ENCODE measurements around the gene PCK2. TPM values are rescaled to one million over a fixed set of nuclear protein-coding genes. Genes with fewer than 3 reads are reported as not detected.

The PCK2 gene
- total and polyA plus RNA-seq, 2 of the 8 experiments (the other 6 are each of a cell fraction or from before 2014, with no cell fraction given), result 81.9 to 115 TPM

DNA sequence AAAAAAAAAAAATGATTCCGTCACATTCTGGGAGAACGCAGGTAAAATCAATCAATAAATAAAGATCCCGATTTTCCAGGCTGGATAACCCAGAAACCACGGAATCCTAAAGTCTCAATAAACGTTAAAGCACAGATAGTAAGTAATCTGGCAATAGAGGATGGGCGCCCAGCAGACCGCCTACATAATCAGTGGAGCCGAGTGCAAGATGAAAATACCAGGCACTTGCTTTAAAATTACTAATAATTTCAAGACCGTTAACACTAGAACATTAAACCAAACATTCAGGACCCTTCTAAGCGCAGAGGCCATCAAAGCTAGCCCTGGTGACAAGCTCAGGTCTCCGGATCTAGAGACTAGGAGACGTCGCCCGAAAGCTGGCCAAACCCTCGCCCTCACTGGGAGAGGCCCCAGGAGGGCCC lies 19.3 kb downstream of the PCK2 start:
- Histone ChIP-seq H4K91ac (replicated peaks; ENCODE audit: insufficient read length, low read length) (no peak overlapping the region), H3K27me3 (replicated peaks in 1 of 4; ENCODE audit: control insufficient read depth in 3 of 4, extremely low read depth in 1 of 4, insufficient read depth in 3 of 4, low read length in 3 of 4) (no peaks in the 10 kb centered on the region), H3K4ac (replicated peaks; ENCODE audit: insufficient read length, low read depth, low read length) (no peak overlapping the region), H3K36me3 (ENCODE audit: control insufficient read depth in 2 of 4, insufficient read depth in 4 of 4, low read length in 3 of 4) (peaks cover 5 to 12% (median 9%) of the 10 kb centered on the region in 4 experiments; a peak in 6 of 8 replicates), H2BK5ac (ENCODE audit: low read depth, low read length) (peak overlapping the region; percentile 100; the same call in 1 of the 2 replicates), H4K8ac (ENCODE audit: extremely low read depth, insufficient read depth, low read length) (no peak overlapping the region; the same call in 1 of the 2 replicates), H3K23ac (ENCODE audit: insufficient read length) (no peak overlapping the region), H2BK15ac (ENCODE audit: low read length) (no peak overlapping the region), H3K23me2 (ENCODE audit: low read depth, low read length) (peaks cover 7% of the 10 kb centered on the region), H3K4me1 (replicated peaks in 1 of 4; ENCODE audit: control insufficient read depth in 3 of 4, insufficient read depth in 4 of 4, low read length in 3 of 4) (peaks cover 0 to 4% (median 2%) of the 10 kb centered on the region in 4 experiments; a peak in 5 of 7 replicates), H4K5ac (ENCODE audit: insufficient read length, low read depth, low read length) (peak overlapping the region; percentile 28), H3K4me2 (ENCODE audit: insufficient read depth in 1 of 2, low read depth in 2 of 2, low read length in 2 of 2) (peak overlapping the region; percentile 85 to 91), H3K9me3 (ENCODE audit: insufficient read depth in 2 of 2, low read depth in 1 of 2, low read length in 1 of 2) (no peaks in the 10 kb centered on the region), H3K4me3 (ENCODE audit: extremely low read depth in 1 of 4, insufficient read depth in 2 of 4, low read depth in 3 of 4, low read length in 4 of 4) (peak overlapping the region; percentile 68 to 89 (median 76)), H2AK5ac (ENCODE audit: low read depth, low read length) (no peak overlapping the region), H3K27ac (ENCODE audit: low read depth, low read length) (no peak overlapping the region), H3K9ac (replicated peaks in 1 of 4; ENCODE audit: extremely low read depth in 1 of 4, low read depth in 3 of 4, low read length in 3 of 4) (peak overlapping the region in 3 of 4 experiments; percentile 9 to 49 (median 24); a peak in 5 of 7 replicates), H3K79me2 (ENCODE audit: control insufficient read depth in 1 of 2, insufficient read depth in 2 of 2, low read length in 2 of 2) (peaks cover 0 to 10% of the 10 kb centered on the region in 2 experiments; a peak in 2 of 4 replicates), H2BK20ac (ENCODE audit: low read length) (no peak overlapping the region), H3K14ac (ENCODE audit: insufficient read length) (peak overlapping the region; percentile 8), H4K20me1 (replicated peaks in 1 of 2; ENCODE audit: control insufficient read depth in 1 of 2, insufficient read depth in 2 of 2, low read length in 2 of 2) (no peaks in the 10 kb centered on the region), H3K18ac (ENCODE audit: extremely low read depth, low read length) (peak overlapping the region; percentile 65; the same call in 1 of the 2 replicates), H2AFZ (ENCODE audit: low read length) (0 out of 2 replicates have a peak overlapping the region, but pooled peaks have one; percentile 12), H2BK12ac (ENCODE audit: low read depth, low read length) (no peak overlapping the region), H3K79me1 (ENCODE audit: low read depth, low read length) (peaks cover 5% of the 10 kb centered on the region; the same call in 1 of the 2 replicates), H2BK120ac (replicated peaks; ENCODE audit: low read depth, low read length) (no peak overlapping the region), H3K56ac (replicated peaks; ENCODE audit: insufficient read length, low read depth, low read length) (no peak overlapping the region)
- FAIRE-seq, result no peak
- ChIA-PET CTCF (ENCODE audit: partially characterized antibody) (interaction anchor here (0.6 to 2.7 kb wide), 12 partner anchors 14 to 322 kb away, joined by 3 to 20 read pairs (median 4); partner anchors contain the start of genes IRF9, PCK2 and PSME2), POLR2A (ENCODE audit: partially characterized antibody) (interaction anchor here (1.0 to 7.1 kb wide), 14 partner anchors 10 to 125 kb away, joined by 3 to 125 read pairs (median 5); partner anchors contain the start of genes DHRS4L2, EMC9, FITM1 and IPO4)
- DNase-seq (ENCODE audit: low read depth in 1 of 2, low spot score in 2 of 2), result no peak
- WGBS, 2 experiments (ENCODE audit: extremely low coverage in 1 of 2, insufficient coverage in 1 of 2, insufficient read length in 1 of 2, insufficient replicate concordance in 2 of 2, low coverage in 1 of 2, low lambda C conversion rate in 2 of 2, missing lambda C conversion rate in 1 of 2), result 16% methylated on average over 15 of the region's 15 CpGs; no CpG with 5 or more reads in 1 of the 2 experiments
- TF ChIP-seq JUN (IDR thresholded peaks at IDR 0.05; ENCODE audit: low read depth, low read length) (no peak), TCF12 (IDR thresholded peaks at IDR 0.05; ENCODE audit: low read depth, low read length) (no peak), HDAC2 (IDR thresholded peaks at IDR 0.05; ENCODE audit: borderline replicate concordance in 1 of 2, low read depth in 2 of 2, low read length in 2 of 2) (no peak), TAF1 (IDR thresholded peaks at IDR 0.05; ENCODE audit: low read depth, low read length) (no peak), SIN3A (conservative IDR thresholded peaks at IDR 0.05 in 1 of 2, IDR thresholded peaks at IDR 0.05 in 1 of 2; ENCODE audit: low read depth in 1 of 2, low read length in 2 of 2) (no peak), JUND (IDR thresholded peaks at IDR 0.05; ENCODE audit: low read length) (no peak), NANOG (IDR thresholded peaks at IDR 0.05; ENCODE audit: insufficient read depth, low read depth, low read length, poor library complexity, severe bottlenecking) (no peak), KDM1A (IDR thresholded peaks at IDR 0.05; ENCODE audit: borderline replicate concordance, low read length) (no peak), RFX5 (IDR thresholded peaks at IDR 0.05; ENCODE audit: borderline replicate concordance, low read depth, low read length) (no peak), SIRT6 (IDR thresholded peaks at IDR 0.05; ENCODE audit: low read length) (no peak), YY1 (IDR thresholded peaks at IDR 0.05; ENCODE audit: low read depth, low read length) (no peak), GABPA (IDR thresholded peaks at IDR 0.05; ENCODE audit: borderline replicate concordance, insufficient read depth, low read length) (no peak), CREB1 (IDR thresholded peaks at IDR 0.05) (no peak)

Data from H1 (cell line).